SK-N-SH treated with all-trans-retinoic acid at 6 μM for 48 hours (cell line): ENCODE data around the gene ESD.

Source experiments
- ATAC-seq: fragments of 200-7000 bp; cut with Tn5 transposase; 3 replicates; pipeline ENCODE4 v1.9.1; 2020; ENCODE audit warnings: mild to moderate bottlenecking, moderate library complexity
- ARNTL ChIP-seq: fragments of 450-650 bp; formaldehyde crosslinking; IDR thresholded peaks from 2 replicates; pipeline ENCODE4 v1.5.0; 2020; ENCODE audit warnings: low read depth, mild to moderate bottlenecking, moderate library complexity, borderline replicate concordance
- BACH2 ChIP-seq: fragments of 250-450 bp; sonication (Bioruptor Pico); IDR thresholded peaks from 2 replicates; pipeline ENCODE4 v1.9.0; 2021; ENCODE audit warnings: mild to moderate bottlenecking, borderline replicate concordance
- ESRRG ChIP-seq: fragments of 250-450 bp; sonication (Bioruptor Pico); IDR thresholded peaks from 2 replicates; pipeline ENCODE4 v1.6.1; 2021; ENCODE audit warnings: mild to moderate bottlenecking
- GLIS3 ChIP-seq: fragments of 250-450 bp; sonication (Bioruptor Pico); IDR thresholded peaks from 2 replicates; pipeline ENCODE4 v1.5.0; 2020; ENCODE audit warnings: mild to moderate bottlenecking, moderate library complexity
- OSR1 ChIP-seq: fragments of 250-450 bp; sonication (Bioruptor Pico); IDR thresholded peaks from 2 replicates; pipeline ENCODE4 v1.8.0; 2022; ENCODE audit warnings: moderate library complexity, mild to moderate bottlenecking, inconsistent platforms
- PPARA ChIP-seq: fragments of 250-450 bp; sonication (Bioruptor Pico); IDR thresholded peaks from 2 replicates; pipeline ENCODE4 v1.5.0; 2020; ENCODE audit warnings: mild to moderate bottlenecking, borderline replicate concordance
- RARB ChIP-seq: fragments of 250-450 bp; sonication (Bioruptor Pico); IDR thresholded peaks from 2 replicates; pipeline ENCODE4 v1.8.0; 2021; ENCODE audit warnings: mild to moderate bottlenecking, moderate library complexity
- SNAI2 ChIP-seq: fragments of 250-450 bp; sonication (Bioruptor Pico); IDR thresholded peaks from 2 replicates; pipeline ENCODE4 v1.5.0; 2020; ENCODE audit warnings: mild to moderate bottlenecking, moderate library complexity
- TCF4 ChIP-seq: fragments of 250-450 bp; sonication (Bioruptor Pico); IDR thresholded peaks from 2 replicates; pipeline ENCODE4 v1.8.0; 2021; ENCODE audit warnings: mild to moderate bottlenecking, moderate library complexity, borderline replicate concordance
- TOX ChIP-seq: fragments of 250-450 bp; sonication (Bioruptor Pico); IDR thresholded peaks from 2 replicates; pipeline ENCODE4 v1.8.0; 2021; ENCODE audit warnings: mild to moderate bottlenecking, moderate library complexity, borderline replicate concordance
- ZC3H10 ChIP-seq: fragments of 250-450 bp; sonication (Bioruptor Pico); IDR thresholded peaks from 2 replicates; pipeline ENCODE4 v1.5.1; 2021; ENCODE audit warnings: mild to moderate bottlenecking, moderate library complexity
- ZFP3 ChIP-seq: fragments of 250-450 bp; sonication (Bioruptor Pico); IDR thresholded peaks from 2 replicates; pipeline ENCODE4 v1.5.0; 2020; ENCODE audit warnings: mild to moderate bottlenecking, moderate library complexity
- ZFP30 ChIP-seq: fragments of 450-650 bp; formaldehyde crosslinking; IDR thresholded peaks from 2 replicates; pipeline ENCODE4 v1.5.0; 2022; ENCODE audit warnings: mild to moderate bottlenecking, moderate library complexity
- ZNF565 ChIP-seq: fragments of 450-650 bp; formaldehyde crosslinking; conservative IDR thresholded peaks from 2 replicates; pipeline ENCODE4 v1.5.0; 2020; ENCODE audit warnings: low read depth, mild to moderate bottlenecking, moderate library complexity
- ZNF70 ChIP-seq: fragments of 450-650 bp; formaldehyde crosslinking; IDR thresholded peaks from 2 replicates; pipeline ENCODE4 v1.5.0; 2020; ENCODE audit warnings: mild to moderate bottlenecking, moderate library complexity
- ZNF8 ChIP-seq: fragments of 450-650 bp; formaldehyde crosslinking; IDR thresholded peaks from 2 replicates; pipeline ENCODE4 v1.5.0; 2020; ENCODE audit warnings: mild to moderate bottlenecking, moderate library complexity
- TF ChIP-seq, protein P1 (sequence below): fragments of 250-450 bp; sonication (Bioruptor Pico); IDR thresholded peaks from 2 replicates; pipeline ENCODE4 v1.8.0; 2020; ENCODE audit warnings: mild to moderate bottlenecking, moderate library complexity, borderline replicate concordance
- TF ChIP-seq, protein P2 (sequence below): fragments of 250-450 bp; sonication (Bioruptor Pico); IDR thresholded peaks from 2 replicates; pipeline ENCODE4 v1.5.1; 2021; ENCODE audit warnings: mild to moderate bottlenecking, moderate library complexity
- TF ChIP-seq, protein P3 (sequence below): fragments of 250-450 bp; sonication (Bioruptor Pico); IDR thresholded peaks from 2 replicates; pipeline ENCODE4 v1.5.0; 2020; ENCODE audit warnings: mild to moderate bottlenecking, moderate library complexity
- TF ChIP-seq, protein P4 (sequence below): fragments of 250-450 bp; sonication (Bioruptor Pico); IDR thresholded peaks from 2 replicates; pipeline ENCODE4 v1.5.1; 2020; ENCODE audit warnings: low read depth, mild to moderate bottlenecking, moderate library complexity

Gene ESD

DNA sequence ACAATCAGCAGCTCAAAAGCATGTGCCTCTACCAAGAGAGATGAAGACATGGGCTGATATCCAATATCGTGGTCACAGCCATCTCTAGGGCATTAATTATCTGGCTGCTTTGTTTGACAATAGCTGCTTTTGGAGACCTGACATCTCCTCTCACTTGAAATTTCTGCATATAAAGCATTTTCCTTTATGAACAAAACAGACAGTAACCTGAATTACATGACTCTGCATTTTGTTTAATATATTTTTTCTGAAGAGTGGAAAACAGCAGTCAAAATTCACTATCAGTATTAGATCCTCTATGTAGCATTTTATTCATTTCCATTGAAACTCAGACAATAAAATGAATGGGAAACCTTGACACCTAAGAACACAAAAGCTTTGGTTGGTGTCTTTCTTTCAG lies 42.4 kb upstream of the ESD start:
- no peak for TF ChIP-seq ZFP30 (CRISPR knock-in tag)
- TF ChIP-seq, protein P1, sequence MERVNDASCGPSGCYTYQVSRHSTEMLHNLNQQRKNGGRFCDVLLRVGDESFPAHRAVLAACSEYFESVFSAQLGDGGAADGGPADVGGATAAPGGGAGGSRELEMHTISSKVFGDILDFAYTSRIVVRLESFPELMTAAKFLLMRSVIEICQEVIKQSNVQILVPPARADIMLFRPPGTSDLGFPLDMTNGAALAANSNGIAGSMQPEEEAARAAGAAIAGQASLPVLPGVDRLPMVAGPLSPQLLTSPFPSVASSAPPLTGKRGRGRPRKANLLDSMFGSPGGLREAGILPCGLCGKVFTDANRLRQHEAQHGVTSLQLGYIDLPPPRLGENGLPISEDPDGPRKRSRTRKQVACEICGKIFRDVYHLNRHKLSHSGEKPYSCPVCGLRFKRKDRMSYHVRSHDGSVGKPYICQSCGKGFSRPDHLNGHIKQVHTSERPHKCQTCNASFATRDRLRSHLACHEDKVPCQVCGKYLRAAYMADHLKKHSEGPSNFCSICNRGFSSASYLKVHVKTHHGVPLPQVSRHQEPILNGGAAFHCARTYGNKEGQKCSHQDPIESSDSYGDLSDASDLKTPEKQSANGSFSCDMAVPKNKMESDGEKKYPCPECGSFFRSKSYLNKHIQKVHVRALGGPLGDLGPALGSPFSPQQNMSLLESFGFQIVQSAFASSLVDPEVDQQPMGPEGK (CRISPR knock-in tag), result no peak
- no peak for TF ChIP-seq RARB (CRISPR knock-in tag)
- TF ChIP-seq ZC3H10 (CRISPR knock-in tag), result no peak
- TF ChIP-seq, protein P2, sequence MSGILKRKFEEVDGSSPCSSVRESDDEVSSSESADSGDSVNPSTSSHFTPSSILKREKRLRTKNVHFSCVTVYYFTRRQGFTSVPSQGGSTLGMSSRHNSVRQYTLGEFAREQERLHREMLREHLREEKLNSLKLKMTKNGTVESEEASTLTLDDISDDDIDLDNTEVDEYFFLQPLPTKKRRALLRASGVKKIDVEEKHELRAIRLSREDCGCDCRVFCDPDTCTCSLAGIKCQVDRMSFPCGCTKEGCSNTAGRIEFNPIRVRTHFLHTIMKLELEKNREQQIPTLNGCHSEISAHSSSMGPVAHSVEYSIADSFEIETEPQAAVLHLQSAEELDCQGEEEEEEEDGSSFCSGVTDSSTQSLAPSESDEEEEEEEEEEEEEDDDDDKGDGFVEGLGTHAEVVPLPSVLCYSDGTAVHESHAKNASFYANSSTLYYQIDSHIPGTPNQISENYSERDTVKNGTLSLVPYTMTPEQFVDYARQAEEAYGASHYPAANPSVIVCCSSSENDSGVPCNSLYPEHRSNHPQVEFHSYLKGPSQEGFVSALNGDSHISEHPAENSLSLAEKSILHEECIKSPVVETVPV (CRISPR knock-in tag), result no peak
- no peak for TF ChIP-seq ARNTL (CRISPR knock-in tag)
- TF ChIP-seq GLIS3 (CRISPR knock-in tag), result no peak
- no peak for TF ChIP-seq PPARA (CRISPR knock-in tag)
- TF ChIP-seq SNAI2 (CRISPR knock-in tag), result no peak
- no peak for TF ChIP-seq ZNF70
- TF ChIP-seq TCF4 (CRISPR knock-in tag), result no peak
- TF ChIP-seq ZNF8 (CRISPR knock-in tag), result no peak
- no peak for TF ChIP-seq ZFP3
- no peak for TF ChIP-seq ESRRG (CRISPR knock-in tag)
- no peak for ATAC-seq

DNA sequence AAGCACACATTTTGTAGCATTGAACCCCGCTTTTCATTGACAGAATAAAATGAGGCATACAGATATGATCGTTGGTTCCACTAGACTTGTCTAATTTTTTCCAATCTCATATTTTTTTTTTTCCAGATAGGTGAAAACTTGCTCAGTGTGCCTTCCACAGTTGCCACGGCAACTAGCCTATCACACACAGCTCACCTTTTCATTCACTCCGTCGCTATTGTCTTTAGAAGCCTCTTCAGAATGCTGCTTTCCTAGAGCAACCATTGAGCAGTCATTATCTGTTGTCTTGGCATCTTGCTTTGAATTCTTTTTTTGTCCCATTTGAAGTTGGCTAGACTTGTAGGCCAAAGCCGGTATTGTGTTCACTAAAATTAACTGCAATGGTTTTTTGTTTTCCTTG lies 37.7 kb upstream of the ESD start:
- TF ChIP-seq, protein P2 (CRISPR knock-in tag), result no peak
- no peak for ATAC-seq

DNA sequence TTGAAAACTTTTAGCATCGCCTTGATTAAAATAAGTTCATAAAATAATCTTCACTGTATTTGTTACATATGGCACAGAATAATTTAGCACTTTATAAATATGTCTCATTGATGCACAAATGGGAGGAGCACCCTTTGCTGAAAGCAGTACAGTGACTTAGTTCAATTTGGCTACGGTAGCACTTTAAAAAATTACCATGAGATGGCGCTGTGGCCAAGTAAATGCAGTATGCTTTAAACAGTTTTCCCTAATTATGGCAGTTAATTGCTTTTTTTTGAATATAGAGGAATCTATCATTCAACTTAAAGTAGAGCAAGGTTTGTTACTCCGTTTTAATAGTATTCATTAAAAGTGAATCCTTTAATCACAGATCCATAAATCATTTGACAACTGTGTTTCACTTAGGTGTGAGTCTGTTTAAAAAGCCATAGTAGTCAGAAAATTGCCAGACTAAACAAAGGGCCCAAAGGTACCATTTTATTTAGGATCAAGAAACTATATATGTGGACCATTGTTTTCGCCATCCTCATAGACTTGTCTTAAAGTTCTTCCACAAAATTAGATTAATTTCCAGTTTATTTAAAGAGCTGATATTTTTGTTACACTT lies 34.7 kb upstream of the ESD start:
- peak; percentile 75 for ATAC-seq
- TF ChIP-seq ZNF70 (no peak), PPARA (CRISPR knock-in tag) (no peak), ZFP3 (no peak), TCF4 (CRISPR knock-in tag) (no peak), GLIS3 (CRISPR knock-in tag) (no peak), ZFP30 (CRISPR knock-in tag) (no peak)
- TF ChIP-seq, protein P3, sequence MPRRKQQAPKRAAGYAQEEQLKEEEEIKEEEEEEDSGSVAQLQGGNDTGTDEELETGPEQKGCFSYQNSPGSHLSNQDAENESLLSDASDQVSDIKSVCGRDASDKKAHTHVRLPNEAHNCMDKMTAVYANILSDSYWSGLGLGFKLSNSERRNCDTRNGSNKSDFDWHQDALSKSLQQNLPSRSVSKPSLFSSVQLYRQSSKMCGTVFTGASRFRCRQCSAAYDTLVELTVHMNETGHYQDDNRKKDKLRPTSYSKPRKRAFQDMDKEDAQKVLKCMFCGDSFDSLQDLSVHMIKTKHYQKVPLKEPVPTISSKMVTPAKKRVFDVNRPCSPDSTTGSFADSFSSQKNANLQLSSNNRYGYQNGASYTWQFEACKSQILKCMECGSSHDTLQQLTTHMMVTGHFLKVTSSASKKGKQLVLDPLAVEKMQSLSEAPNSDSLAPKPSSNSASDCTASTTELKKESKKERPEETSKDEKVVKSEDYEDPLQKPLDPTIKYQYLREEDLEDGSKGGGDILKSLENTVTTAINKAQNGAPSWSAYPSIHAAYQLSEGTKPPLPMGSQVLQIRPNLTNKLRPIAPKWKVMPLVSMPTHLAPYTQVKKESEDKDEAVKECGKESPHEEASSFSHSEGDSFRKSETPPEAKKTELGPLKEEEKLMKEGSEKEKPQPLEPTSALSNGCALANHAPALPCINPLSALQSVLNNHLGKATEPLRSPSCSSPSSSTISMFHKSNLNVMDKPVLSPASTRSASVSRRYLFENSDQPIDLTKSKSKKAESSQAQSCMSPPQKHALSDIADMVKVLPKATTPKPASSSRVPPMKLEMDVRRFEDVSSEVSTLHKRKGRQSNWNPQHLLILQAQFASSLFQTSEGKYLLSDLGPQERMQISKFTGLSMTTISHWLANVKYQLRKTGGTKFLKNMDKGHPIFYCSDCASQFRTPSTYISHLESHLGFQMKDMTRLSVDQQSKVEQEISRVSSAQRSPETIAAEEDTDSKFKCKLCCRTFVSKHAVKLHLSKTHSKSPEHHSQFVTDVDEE (CRISPR knock-in tag), result no peak
- TF ChIP-seq, protein P1 (CRISPR knock-in tag), result no peak

DNA sequence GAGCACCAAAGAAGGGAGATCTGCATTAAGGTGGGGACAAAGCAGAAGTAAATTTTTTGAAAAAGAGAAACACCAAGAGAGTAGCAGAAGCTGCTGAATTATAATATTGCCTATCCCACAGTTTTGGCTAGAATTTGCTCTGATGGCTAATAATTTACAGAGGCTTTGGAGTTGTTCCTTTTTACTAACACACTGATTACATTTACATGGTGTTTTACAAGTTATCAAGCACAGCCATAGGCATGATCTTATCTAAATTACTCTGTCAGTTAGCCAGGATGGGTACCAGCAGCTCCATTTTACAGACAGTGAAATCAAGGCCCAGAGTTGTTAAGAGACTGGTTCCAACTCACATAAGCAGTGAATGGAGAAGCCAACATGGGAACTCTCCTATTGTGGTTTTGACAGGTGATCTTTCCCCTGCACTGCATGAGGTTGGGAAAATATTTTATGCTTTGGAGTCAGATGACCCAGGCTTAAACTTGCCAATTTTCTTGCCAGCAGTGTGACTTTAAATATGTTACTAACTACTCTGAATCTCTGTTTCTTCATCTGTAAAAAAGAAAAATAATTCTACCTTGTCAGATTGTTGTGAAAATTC lies 33.5 kb upstream of the ESD start:
- no peak for ATAC-seq
- TF ChIP-seq, protein P4, sequence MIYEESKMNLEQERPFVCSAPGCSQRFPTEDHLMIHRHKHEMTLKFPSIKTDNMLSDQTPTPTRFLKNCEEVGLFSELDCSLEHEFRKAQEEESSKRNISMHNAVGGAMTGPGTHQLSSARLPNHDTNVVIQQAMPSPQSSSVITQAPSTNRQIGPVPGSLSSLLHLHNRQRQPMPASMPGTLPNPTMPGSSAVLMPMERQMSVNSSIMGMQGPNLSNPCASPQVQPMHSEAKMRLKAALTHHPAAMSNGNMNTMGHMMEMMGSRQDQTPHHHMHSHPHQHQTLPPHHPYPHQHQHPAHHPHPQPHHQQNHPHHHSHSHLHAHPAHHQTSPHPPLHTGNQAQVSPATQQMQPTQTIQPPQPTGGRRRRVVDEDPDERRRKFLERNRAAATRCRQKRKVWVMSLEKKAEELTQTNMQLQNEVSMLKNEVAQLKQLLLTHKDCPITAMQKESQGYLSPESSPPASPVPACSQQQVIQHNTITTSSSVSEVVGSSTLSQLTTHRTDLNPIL (CRISPR knock-in tag), result no peak
- TF ChIP-seq TOX (CRISPR knock-in tag) (no peak), ARNTL (CRISPR knock-in tag) (no peak), ZNF565 (CRISPR knock-in tag) (no peak), OSR1 (no peak), BACH2 (CRISPR knock-in tag) (no peak), ZC3H10 (CRISPR knock-in tag) (no peak)
- TF ChIP-seq, protein P2 (CRISPR knock-in tag), result no peak
- TF ChIP-seq, protein P1 (CRISPR knock-in tag), result no peak
